Measurements from ENCODE around the gene TRIM33.
"Not testable (repeated sequence)": the region's sequence is repeated elsewhere in the genome, so short reads cannot be mapped to it uniquely, and the experiment has no call there.

Gene TRIM33

GRCh38 chr1:114499478-114499877, 11.5 kb downstream of the TRIM33 start:
- Histone ChIP-seq H3K9me3 (ENCODE audit: control insufficient read depth in 5 of 5, low read length in 5 of 5) (no peaks in the 10 kb centered on the region), H3K27ac (ENCODE audit: low read depth, low read length) (no peak overlapping the region), H3K4me1 (ENCODE audit: control insufficient read depth in 5 of 5, insufficient read depth in 5 of 5, low read length in 5 of 5) (peaks cover 0 to 6% (median 2%) of the 10 kb centered on the region in 5 donors), H3K36me3 (ENCODE audit: control insufficient read depth in 5 of 5, insufficient read depth in 5 of 5, low read length in 5 of 5) (peaks cover 0 to 2% (median 0%) of the 10 kb centered on the region in 5 donors), H3K9ac (ENCODE audit: low read length in 5 of 5) (no peak overlapping the region), H3K4me3 (ENCODE audit: low read depth in 1 of 5, low read length in 5 of 5) (no peak overlapping the region), H3K27me3 (ENCODE audit: control insufficient read depth in 5 of 5, insufficient read depth in 4 of 5, low read length in 5 of 5) (no peaks in the 10 kb centered on the region)

GRCh38 chr1:114496089-114496488, 14.9 kb downstream of the TRIM33 start:
- Histone ChIP-seq H3K9me3 (ENCODE audit: control insufficient read depth in 5 of 5, low read length in 5 of 5) (peaks cover 0 to 3% (median 0%) of the 10 kb centered on the region in 5 donors), H3K27me3 (ENCODE audit: control insufficient read depth in 5 of 5, insufficient read depth in 4 of 5, low read length in 5 of 5) (no peaks in the 10 kb centered on the region), H3K27ac (ENCODE audit: low read depth, low read length) (no peak overlapping the region), H3K4me3 (ENCODE audit: low read depth in 1 of 5, low read length in 5 of 5) (no peak overlapping the region), H3K36me3 (ENCODE audit: control insufficient read depth in 5 of 5, insufficient read depth in 5 of 5, low read length in 5 of 5) (no peaks in the 10 kb centered on the region), H3K9ac (ENCODE audit: low read length in 5 of 5) (peak overlapping the region in 1 of 5 donors; percentile 51), H3K4me1 (ENCODE audit: control insufficient read depth in 5 of 5, insufficient read depth in 5 of 5, low read length in 5 of 5) (peaks cover 0 to 6% (median 0%) of the 10 kb centered on the region in 5 donors)

GRCh38 chr1:114495486-114495885, 15.5 kb downstream of the TRIM33 start:
- Histone ChIP-seq H3K9ac (ENCODE audit: low read length in 5 of 5) (peak overlapping the region in 1 of 5 donors; percentile 51), H3K9me3 (ENCODE audit: control insufficient read depth in 5 of 5, low read length in 5 of 5) (peaks cover 0 to 3% (median 0%) of the 10 kb centered on the region in 5 donors), H3K27ac (ENCODE audit: low read depth, low read length) (no peak overlapping the region), H3K36me3 (ENCODE audit: control insufficient read depth in 5 of 5, insufficient read depth in 5 of 5, low read length in 5 of 5) (no peaks in the 10 kb centered on the region), H3K4me1 (ENCODE audit: control insufficient read depth in 5 of 5, insufficient read depth in 5 of 5, low read length in 5 of 5) (peaks cover 0 to 6% (median 0%) of the 10 kb centered on the region in 5 donors), H3K27me3 (ENCODE audit: control insufficient read depth in 5 of 5, insufficient read depth in 4 of 5, low read length in 5 of 5) (no peaks in the 10 kb centered on the region), H3K4me3 (ENCODE audit: low read depth in 1 of 5, low read length in 5 of 5) (no peak overlapping the region)

GRCh38 chr1:114492978-114493377, 18.0 kb downstream of the TRIM33 start:
- Histone ChIP-seq H3K36me3 (ENCODE audit: control insufficient read depth in 5 of 5, insufficient read depth in 5 of 5, low read length in 5 of 5) (no peaks in the 10 kb centered on the region), H3K27ac (ENCODE audit: low read depth, low read length) (no peak overlapping the region), H3K27me3 (ENCODE audit: control insufficient read depth in 5 of 5, insufficient read depth in 4 of 5, low read length in 5 of 5) (no peaks in the 10 kb centered on the region)

GRCh38 chr1:114490274-114490693, 20.7 kb downstream of the TRIM33 start:
- no peaks in the 10 kb centered on the region for H3K27me3 ChIP-seq (ENCODE audit: control insufficient read depth in 5 of 5, insufficient read depth in 4 of 5, low read length in 5 of 5)
- no peaks in the 10 kb centered on the region for H3K36me3 ChIP-seq (ENCODE audit: control insufficient read depth in 5 of 5, insufficient read depth in 5 of 5, low read length in 5 of 5)
- H3K9me3 ChIP-seq (ENCODE audit: control insufficient read depth in 5 of 5, low read length in 5 of 5), result peaks cover 0 to 3% (median 0%) of the 10 kb centered on the region in 5 donors
- H3K27ac ChIP-seq (ENCODE audit: low read depth, low read length), result no peak overlapping the region
- H3K9ac ChIP-seq (ENCODE audit: low read length in 5 of 5), result no peak overlapping the region
- no peaks in the 10 kb centered on the region for H3K4me1 ChIP-seq (ENCODE audit: control insufficient read depth in 5 of 5, insufficient read depth in 5 of 5, low read length in 5 of 5)
- no peak overlapping the region for H3K4me3 ChIP-seq (ENCODE audit: low read depth in 1 of 5, low read length in 5 of 5)

More at GRCh38 chr1:114492978-114493377, 18.0 kb downstream of the TRIM33 start:
- Histone ChIP-seq H3K4me3 (ENCODE audit: low read depth in 1 of 5, low read length in 5 of 5) (no peak overlapping the region), H3K9me3 (ENCODE audit: control insufficient read depth in 5 of 5, low read length in 5 of 5) (peaks cover 0 to 3% (median 0%) of the 10 kb centered on the region in 5 donors), H3K4me1 (ENCODE audit: control insufficient read depth in 5 of 5, insufficient read depth in 5 of 5, low read length in 5 of 5) (peaks cover 0 to 6% (median 0%) of the 10 kb centered on the region in 5 donors), H3K9ac (ENCODE audit: low read length in 5 of 5) (no peak overlapping the region)

- Histone ChIP-seq H3K9me3 (ENCODE audit: control insufficient read depth in 5 of 5, low read length in 5 of 5) (peaks cover 0 to 3% (median 0%) of the 10 kb centered on the region in 5 donors), H3K36me3 (ENCODE audit: control insufficient read depth in 5 of 5, insufficient read depth in 5 of 5, low read length in 5 of 5) (no peaks in the 10 kb centered on the region), H3K4me1 (ENCODE audit: control insufficient read depth in 5 of 5, insufficient read depth in 5 of 5, low read length in 5 of 5) (no peaks in the 10 kb centered on the region), H3K27ac (ENCODE audit: low read depth, low read length) (no peak overlapping the region), H3K9ac (ENCODE audit: low read length in 5 of 5) (no peak overlapping the region), H3K27me3 (ENCODE audit: control insufficient read depth in 5 of 5, insufficient read depth in 4 of 5, low read length in 5 of 5) (no peaks in the 10 kb centered on the region), H3K4me3 (ENCODE audit: low read depth in 1 of 5, low read length in 5 of 5) (no peak overlapping the region)
Observed at GRCh38 chr1:114488739-114489138, 22.3 kb downstream of the TRIM33 start.

GRCh38 chr1:114485286-114485685, 25.7 kb downstream of the TRIM33 start:
- no peak overlapping the region for H3K27ac ChIP-seq (ENCODE audit: low read depth, low read length)
- H3K4me3 ChIP-seq (ENCODE audit: low read depth in 1 of 5, low read length in 5 of 5), result no peak overlapping the region
- no peaks in the 10 kb centered on the region for H3K4me1 ChIP-seq (ENCODE audit: control insufficient read depth in 5 of 5, insufficient read depth in 5 of 5, low read length in 5 of 5)
- no peak overlapping the region for H3K9ac ChIP-seq (ENCODE audit: low read length in 5 of 5)
- H3K9me3 ChIP-seq (ENCODE audit: control insufficient read depth in 5 of 5, low read length in 5 of 5), result no peaks in the 10 kb centered on the region
- H3K36me3 ChIP-seq (ENCODE audit: control insufficient read depth in 5 of 5, insufficient read depth in 5 of 5, low read length in 5 of 5), result no peaks in the 10 kb centered on the region
- no peaks in the 10 kb centered on the region for H3K27me3 ChIP-seq (ENCODE audit: control insufficient read depth in 5 of 5, insufficient read depth in 4 of 5, low read length in 5 of 5)

- H3K9me3 ChIP-seq (ENCODE audit: control insufficient read depth in 5 of 5, low read length in 5 of 5), result no peaks in the 10 kb centered on the region
- H3K4me3 ChIP-seq (ENCODE audit: low read depth in 1 of 5, low read length in 5 of 5), result no peak overlapping the region
- no peaks in the 10 kb centered on the region for H3K36me3 ChIP-seq (ENCODE audit: control insufficient read depth in 5 of 5, insufficient read depth in 5 of 5, low read length in 5 of 5)
- H3K9ac ChIP-seq (ENCODE audit: low read length in 5 of 5), result no peak overlapping the region
- no peaks in the 10 kb centered on the region for H3K27me3 ChIP-seq (ENCODE audit: control insufficient read depth in 5 of 5, insufficient read depth in 4 of 5, low read length in 5 of 5)
- H3K27ac ChIP-seq (ENCODE audit: low read depth, low read length), result no peak overlapping the region
- H3K4me1 ChIP-seq (ENCODE audit: control insufficient read depth in 5 of 5, insufficient read depth in 5 of 5, low read length in 5 of 5), result no peaks in the 10 kb centered on the region
Observed at GRCh38 chr1:114482585-114482984, 28.4 kb downstream of the TRIM33 start.

- not testable (repeated sequence) for H3K4me1 ChIP-seq (ENCODE audit: control insufficient read depth in 5 of 5, insufficient read depth in 5 of 5, low read length in 5 of 5); H3K36me3 ChIP-seq (ENCODE audit: control insufficient read depth in 5 of 5, insufficient read depth in 5 of 5, low read length in 5 of 5); H3K27me3 ChIP-seq (ENCODE audit: control insufficient read depth in 5 of 5, insufficient read depth in 4 of 5, low read length in 5 of 5); H3K4me3 ChIP-seq (ENCODE audit: low read depth in 1 of 5, low read length in 5 of 5); H3K9ac ChIP-seq (ENCODE audit: low read length in 5 of 5); H3K27ac ChIP-seq (ENCODE audit: low read depth, low read length); H3K9me3 ChIP-seq (ENCODE audit: control insufficient read depth in 5 of 5, low read length in 5 of 5)
Observed at GRCh38 chr1:114479636-114480035, 31.4 kb downstream of the TRIM33 start.

- Histone ChIP-seq H3K4me3 (ENCODE audit: low read depth in 1 of 5, low read length in 5 of 5) (no peak overlapping the region), H3K27ac (ENCODE audit: low read depth, low read length) (no peak overlapping the region), H3K4me1 (ENCODE audit: control insufficient read depth in 5 of 5, insufficient read depth in 5 of 5, low read length in 5 of 5) (peaks cover 0 to 3% (median 0%) of the 10 kb centered on the region in 5 donors), H3K9ac (ENCODE audit: low read length in 5 of 5) (no peak overlapping the region), H3K27me3 (ENCODE audit: control insufficient read depth in 5 of 5, insufficient read depth in 4 of 5, low read length in 5 of 5) (no peaks in the 10 kb centered on the region), H3K9me3 (ENCODE audit: control insufficient read depth in 5 of 5, low read length in 5 of 5) (no peaks in the 10 kb centered on the region), H3K36me3 (ENCODE audit: control insufficient read depth in 5 of 5, insufficient read depth in 5 of 5, low read length in 5 of 5) (no peaks in the 10 kb centered on the region)
Observed at GRCh38 chr1:114479134-114479533, 31.9 kb downstream of the TRIM33 start.

- Histone ChIP-seq H3K9me3 (ENCODE audit: control insufficient read depth in 5 of 5, low read length in 5 of 5) (no peaks in the 10 kb centered on the region), H3K27ac (ENCODE audit: low read depth, low read length) (no peak overlapping the region), H3K4me1 (ENCODE audit: control insufficient read depth in 5 of 5, insufficient read depth in 5 of 5, low read length in 5 of 5) (peaks cover 0 to 3% (median 0%) of the 10 kb centered on the region in 5 donors), H3K9ac (ENCODE audit: low read length in 5 of 5) (no peak overlapping the region), H3K27me3 (ENCODE audit: control insufficient read depth in 5 of 5, insufficient read depth in 4 of 5, low read length in 5 of 5) (no peaks in the 10 kb centered on the region), H3K36me3 (ENCODE audit: control insufficient read depth in 5 of 5, insufficient read depth in 5 of 5, low read length in 5 of 5) (no peaks in the 10 kb centered on the region), H3K4me3 (ENCODE audit: low read depth in 1 of 5, low read length in 5 of 5) (no peak overlapping the region)
Observed at GRCh38 chr1:114473796-114474195, 37.2 kb downstream of the TRIM33 start.
